HG03280 (cell line): ENCODE measurements around the gene DIP2C.
"Not testable (repeated sequence)": the region's sequence is repeated elsewhere in the genome, so short reads cannot be mapped to it uniquely, and the experiment has no call there.

Experiments
- ATAC-seq: cut with Tn5 transposase; IDR thresholded peaks from one replicate; pipeline ENCODE4 v1.9.1; 2021; ENCODE audit warnings: mild to moderate bottlenecking, moderate library complexity; ENCODE audit not compliant: unreplicated experiment

Gene DIP2C

DNA sequence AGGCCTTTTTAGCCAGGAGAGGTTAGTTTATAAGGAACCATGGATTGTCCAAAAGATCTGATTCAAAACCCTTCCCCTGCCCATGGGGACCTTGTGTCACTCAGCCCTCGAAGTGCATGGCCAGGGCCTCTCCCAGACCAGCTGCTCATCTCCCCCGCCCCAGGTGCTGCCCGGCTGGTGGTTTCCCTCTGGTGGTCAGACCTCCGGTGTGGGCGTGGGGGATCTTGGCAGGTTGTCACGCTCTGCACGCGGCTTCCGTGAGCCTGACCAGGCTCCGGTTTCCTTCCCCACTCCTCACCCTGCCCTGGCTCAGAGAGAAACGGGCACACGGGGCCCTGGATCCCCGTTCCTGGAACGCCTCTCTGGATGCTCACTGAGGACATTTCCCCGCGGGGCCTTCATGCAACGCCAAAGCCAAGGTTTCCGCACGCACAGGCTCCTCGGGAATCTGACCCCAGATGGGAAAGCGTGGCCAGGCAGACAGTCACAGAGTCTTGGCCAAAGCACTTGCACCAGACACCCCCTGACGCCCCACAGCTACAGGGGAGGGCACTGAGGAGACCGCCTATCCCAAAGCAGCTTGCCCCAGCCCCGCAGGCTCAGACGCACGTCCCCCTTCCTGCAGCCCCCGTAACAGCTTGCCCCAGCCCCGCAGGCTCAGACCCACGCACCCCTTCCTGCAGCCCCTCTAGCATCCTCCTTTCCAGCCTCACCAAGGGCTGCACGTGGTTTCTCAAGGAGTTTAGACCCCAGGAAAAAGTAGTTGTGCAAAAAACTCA is 7.8 kb upstream of the DIP2C start:
- ATAC-seq: no peak

DNA sequence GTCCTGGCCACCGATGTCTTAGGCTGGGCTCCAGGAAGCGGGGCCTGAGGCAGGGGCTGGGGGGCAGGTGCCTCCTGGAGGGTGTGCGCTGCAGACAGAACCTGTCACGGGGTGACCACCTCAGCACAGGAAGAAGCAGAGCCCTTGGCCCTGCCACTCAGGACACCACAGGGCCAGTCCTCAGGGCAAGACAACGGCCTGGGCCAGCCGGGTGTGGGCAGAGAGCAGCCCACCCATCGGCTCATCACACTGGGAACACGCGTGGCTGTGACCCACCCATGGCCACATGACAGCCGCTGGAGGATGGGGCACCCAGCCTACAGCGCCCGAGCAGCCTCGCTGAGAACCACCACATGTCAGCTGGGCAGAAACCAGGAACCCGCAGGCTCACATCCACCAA is 5.9 kb upstream of the DIP2C start:
- ATAC-seq: no peak

DNA sequence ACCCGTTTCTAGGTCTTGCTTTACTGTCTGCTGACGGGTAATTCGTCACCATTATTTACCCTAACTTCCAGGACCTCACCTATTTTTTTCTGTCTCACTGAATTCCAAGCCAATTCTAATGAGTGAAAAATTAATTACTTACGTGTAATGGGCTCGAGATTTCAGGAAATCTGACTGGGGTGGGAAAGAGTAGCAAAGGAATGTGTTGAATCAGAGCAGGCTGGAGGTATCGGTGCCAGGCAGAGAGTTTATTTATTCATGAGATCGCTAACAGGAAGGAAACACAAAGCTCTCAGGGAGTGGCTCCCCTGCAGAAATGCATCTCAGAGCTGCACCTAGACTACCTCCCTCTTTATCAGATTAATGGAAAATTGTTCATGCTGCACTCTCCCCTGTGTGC is 4.0 kb upstream of the DIP2C start:
- ATAC-seq: no peak

DNA sequence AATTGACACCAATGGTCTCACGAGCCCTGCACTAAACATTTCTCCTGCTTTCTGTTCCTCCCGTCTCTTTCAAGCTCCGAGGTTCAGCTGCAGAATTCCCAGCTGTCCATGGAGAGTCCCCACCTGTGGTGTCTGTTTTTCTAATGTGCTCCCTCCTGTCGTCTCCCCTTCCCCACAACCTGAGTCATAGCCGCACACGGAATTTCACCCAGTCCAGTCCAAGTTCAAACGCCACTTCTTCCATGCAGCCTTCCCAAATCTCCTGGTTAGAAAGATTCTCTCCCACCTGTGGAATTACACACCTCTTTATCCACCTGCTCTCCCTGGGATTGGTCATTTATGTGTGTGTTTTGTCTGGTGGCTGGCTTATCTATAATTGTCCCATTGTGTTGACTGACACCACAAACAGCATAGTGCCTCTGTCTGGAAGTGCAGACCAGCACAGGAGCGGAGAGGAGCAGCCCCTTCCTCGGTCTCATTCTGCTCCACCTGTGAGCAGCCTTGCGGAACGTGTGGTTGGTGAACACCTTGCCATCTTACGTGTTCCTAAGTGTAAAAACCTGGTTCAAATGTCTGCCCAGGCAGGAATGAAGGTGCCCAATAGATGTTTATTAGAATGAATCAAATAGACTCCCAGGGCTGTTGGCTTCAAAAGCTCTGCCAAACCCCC is 3.3 kb upstream of the DIP2C start:
- ATAC-seq: no peak

DNA sequence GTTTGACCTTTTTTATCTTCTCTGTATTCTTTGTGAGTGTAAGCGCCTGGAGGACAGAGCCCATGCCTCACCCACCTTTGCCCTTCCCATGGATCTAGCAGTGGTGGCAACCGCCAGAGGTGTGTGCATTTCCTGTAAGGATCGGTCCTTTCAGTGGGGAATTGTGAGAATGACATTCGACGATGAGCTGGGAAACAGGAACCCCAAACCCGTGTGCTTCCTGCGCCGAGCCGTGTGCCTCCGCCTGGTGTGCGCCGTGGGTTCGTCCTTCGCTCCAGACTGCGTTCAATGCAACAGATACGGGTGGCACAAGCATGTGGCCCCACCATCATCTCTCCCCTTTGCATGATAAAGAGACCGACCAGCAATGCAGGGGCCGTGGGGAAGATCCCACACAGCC is 1.7 kb upstream of the DIP2C start:
- ATAC-seq: no peak

DNA sequence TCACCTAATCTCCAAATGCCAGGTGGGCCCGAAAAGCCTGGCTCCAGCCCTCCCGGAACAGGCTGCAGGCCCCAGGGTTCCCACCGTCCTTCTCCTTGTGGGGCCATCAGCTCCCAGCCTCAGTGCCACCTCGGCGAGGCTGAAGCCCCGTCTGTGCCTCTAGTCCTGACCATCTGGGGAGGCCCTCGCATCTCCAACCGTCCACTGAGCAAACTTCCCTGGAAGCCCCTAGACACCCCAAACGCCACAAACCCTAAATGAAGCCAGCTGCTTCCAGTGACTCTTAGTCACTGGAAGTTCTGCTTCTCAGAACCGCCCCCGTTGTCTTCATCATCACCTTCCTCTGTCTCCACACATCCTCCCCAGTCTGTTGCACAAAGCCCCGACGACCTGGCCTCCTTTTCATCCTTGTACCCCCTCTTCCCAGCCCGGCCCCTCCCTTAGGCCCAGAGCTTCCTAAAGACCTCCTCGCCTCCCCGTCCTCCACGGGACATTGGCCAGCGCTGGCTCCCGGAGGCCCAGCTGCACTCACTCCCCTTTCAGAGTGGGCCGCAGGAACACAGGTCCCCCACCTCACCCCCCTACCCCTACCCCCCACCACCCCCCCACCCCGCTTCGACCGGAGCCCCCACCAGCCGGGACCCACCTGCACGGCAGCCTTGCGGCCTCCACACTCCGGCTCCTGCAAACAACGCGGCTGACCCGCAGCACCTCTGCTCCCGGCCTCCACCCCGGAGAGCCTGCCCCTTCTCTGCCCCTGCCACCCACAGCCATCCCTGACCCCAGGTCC is 1.1 kb upstream of the DIP2C start:
- no peak for ATAC-seq

DNA sequence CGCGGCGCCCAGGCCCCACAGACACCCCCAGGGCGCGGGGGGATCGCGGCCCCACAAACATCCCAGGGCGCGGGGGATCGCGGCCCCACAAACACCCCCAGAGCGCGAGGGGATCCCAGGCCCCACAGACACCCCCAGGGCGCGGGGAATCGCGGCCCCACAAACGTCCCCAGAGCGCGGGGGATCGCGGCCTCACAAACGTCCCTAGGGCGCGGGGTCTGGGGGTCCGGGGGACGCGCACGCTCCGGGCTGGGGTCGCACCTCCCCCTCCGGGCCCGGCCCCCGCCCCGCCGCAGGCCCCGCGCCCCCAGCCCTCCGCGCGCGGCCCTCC is 382 bp downstream of the DIP2C start:
- no peak for ATAC-seq

DNA sequence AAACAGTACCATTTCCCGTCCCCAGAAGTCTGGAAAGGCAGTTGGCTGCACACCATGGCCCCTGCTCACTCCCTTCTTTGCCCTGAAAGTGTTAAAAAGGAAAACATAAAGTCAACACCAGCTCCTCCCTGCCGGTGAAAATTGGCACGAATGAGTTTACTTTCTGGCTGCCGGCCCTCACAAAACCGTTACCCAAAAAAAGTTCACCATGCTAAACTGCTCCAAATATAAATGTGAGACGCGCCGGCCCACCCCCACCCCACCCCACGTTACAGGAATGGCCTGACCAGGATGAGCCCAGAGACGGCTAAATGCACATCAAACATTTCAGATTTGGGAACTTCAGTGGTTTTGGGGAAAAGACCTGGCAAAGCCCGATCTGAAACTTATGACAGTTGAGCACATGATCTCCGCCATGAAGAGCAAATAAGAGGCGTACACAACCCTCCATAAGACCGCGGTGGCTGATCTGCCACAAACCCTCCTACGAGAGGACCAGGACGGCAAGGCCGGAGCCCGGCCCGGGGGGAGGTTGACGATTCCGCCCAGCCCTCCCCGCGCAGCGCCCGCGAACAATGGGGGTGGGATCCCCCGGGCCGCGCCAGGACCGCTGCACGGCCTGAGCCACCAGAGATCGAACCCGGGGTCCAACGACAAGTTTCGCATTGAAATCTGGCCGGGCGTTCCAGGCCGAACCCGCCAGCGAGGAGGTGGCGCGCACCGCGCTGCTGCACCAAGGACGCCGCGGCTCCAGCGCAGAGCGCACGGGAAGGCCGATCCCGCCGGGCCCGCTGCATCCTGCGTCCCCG is 952 bp downstream of the DIP2C start:
- ATAC-seq: no peak

DNA sequence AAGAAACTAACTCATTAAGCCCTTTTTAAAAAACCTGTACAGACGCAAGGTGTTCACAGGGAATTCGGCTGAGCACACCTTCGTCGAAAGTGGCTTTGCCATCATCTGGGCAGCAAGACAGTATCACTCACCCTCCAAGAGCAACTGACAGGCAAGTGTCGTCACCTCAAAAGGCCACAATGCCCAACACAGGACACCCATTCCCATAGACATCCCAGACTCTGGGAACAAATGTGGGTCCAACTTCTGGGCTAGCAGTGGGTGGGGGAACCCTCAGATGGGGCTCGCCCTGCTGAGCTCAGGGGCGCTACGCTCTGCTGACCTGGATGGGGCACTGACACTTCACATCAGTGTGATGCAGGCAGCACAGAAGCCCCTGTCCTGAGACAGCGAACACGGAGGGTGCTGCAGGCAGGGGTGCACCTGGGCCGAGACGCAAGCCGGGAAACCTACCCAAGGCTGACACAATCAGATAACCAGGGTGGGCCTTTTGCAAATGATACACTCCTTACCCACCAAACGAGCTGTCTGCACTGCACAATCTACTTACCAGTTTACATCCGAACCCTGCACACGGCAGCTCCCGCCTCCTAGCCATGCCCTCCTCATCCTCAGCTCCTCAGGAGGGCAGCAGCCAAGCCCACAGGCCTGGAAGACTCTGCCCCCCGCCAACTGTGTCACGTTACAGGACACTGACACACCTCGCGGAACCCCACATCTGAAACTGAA is 1.7 kb downstream of the DIP2C start:
- ATAC-seq: no peak

DNA sequence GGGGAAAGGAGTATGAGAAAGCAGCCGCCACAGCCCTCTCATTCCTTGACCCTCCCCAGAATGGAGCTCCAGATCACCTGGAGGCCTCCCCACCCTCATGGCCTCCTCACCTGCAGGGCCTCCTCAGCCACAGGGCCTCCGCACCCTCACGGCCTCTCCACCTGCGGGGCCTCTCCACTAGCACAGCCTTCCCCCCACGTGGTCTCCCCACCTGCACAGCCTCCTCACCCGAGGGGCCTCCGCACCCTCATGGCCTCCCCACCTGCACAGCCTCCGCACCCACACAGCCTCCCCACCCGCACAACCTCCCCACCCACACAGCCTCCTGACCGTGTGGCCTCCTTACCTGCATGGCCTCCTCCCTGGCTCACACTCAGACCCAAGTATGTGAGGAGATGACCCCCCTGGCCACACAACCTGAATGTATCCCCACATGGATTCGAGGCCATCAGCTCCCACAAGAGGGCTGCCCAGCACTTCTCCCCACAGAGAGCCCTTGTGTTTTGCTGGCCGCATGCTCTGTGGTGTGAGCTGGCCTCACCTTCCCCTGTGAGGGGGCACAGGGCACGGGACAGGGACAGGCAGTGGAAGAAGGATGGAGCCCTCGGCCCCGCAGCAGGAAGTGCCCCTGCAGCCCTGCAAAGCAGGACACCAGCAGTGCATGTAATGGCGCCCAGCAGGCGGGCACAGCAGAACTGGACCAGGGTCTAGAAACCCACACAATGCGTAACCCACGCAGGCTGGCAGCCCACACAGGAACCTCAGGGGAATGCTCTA is 3.1 kb downstream of the DIP2C start:
- no peak for ATAC-seq

DNA sequence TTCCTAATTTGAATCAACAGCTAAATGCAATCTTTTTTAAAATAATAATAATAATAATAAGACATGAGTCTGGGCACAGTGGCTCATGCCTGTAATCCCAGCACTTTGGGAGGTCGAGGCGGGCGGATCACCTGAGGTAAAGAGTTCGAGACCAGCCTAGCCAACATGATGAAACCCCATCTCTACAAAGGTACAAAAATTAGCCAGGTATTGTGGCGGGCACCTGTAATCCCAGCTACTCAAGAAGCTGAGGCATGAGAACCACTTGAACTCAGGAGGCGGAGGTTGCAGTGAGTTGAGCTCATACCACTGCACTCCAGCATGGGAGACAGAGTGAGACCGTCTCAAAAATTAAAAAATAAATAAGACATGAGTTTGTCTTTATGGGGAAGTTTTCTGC is 3.9 kb downstream of the DIP2C start:
- ATAC-seq: no peak

DNA sequence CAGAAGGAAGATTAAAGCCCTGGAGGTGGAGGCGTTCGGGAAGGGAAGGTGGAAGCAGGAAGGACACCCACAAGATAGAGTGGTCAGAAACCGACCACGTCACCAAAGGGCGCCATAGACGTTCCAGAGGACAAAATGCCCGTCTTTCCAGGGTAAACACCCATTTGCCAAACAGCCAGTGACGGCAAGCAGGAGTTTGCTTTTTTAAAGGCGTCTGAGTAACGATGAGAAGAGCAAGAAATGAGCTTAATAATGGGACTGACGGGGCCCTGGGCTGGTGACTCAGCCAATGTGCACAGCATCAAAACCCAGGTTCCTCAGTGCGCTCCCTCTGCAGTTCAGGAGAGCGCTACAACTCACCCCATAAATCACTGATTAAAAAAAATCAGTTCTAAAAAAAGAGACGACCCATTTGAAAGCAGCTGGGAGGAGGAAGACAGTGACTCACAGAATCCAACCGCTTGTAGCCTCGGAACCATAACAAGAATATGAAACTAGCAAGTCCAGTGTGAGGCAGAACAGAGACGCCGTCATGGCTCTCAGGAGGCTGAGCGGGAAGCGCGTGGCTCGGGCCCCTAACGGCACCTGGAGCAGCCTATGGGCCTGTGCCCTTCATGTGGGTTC is 5.9 kb downstream of the DIP2C start:
- no peak for ATAC-seq

DNA sequence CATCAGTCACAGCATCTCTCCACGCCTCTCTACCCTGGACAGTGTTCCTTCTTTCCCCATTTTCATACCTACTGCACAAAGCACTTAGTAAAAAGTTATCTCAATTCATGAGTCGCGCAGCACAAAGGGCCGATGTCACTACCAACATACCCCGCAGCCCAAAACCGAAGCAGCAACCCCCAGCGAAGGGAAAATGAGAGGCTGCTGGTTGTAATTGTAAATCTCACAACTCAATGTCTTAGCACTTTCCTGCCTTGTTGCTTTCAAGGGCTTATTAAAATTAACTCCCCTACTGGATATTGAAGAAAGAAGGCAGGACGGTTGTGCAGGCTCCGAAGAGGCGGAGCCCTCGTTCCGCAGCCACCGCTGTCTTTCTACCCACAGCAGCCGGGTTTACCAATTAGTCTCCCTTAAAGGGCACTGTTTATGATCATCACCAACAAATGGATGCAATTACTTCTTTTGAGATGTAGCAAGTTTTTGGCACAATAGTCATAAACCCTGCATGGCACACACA is 6.5 kb downstream of the DIP2C start:
- no peak for ATAC-seq

DNA sequence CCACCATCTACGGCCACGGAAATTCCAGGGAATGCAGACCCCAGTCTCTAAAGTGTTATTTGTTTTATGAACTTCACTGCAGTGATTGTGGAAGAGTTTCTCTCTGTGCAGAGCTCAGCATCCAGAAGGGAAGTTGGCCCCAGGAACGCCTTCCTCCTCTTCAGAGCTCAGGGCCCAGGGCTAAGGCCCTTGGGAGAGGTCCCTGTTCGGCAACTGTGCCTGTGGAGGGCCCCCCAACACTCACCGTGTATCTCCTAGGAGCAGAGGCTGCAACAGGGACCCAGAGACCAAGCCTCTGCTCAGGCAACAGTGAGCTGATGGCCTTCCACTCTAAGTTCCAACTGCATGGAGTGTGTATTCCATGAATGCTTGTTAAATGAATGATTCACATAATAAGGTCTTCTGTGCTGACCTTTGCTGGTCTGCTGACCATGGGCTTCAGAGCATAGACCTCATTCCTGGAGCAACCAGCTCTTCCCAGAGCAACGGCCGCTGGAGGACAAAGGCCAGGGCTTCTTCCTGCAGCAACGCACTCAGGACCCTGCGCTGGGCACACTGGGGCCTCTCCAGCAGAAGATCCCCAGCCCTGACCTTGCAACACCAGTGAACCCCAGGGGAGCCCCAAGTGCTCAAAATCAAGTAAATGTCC is 7.7 kb downstream of the DIP2C start:
- ATAC-seq: no peak

DNA sequence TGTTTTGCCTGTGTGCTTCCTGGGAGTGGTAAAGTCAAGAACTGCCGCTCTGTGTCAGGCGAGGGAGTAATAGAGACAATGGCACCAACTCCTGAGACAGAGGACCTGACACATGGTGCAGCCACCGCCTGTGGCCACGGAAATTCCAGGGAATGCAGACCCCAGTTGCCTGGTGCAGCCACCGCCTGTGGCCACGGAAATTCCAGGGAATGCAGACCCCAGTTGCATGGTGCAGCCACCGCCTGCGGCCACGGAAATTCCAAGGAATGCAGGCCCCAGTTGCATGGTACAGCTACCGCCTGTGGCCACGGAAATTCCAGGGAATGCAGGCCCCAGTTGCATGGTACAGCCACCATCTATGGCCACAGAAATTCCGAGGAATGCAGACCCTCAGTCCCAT is 8.7 kb downstream of the DIP2C start:
- ATAC-seq: no peak

DNA sequence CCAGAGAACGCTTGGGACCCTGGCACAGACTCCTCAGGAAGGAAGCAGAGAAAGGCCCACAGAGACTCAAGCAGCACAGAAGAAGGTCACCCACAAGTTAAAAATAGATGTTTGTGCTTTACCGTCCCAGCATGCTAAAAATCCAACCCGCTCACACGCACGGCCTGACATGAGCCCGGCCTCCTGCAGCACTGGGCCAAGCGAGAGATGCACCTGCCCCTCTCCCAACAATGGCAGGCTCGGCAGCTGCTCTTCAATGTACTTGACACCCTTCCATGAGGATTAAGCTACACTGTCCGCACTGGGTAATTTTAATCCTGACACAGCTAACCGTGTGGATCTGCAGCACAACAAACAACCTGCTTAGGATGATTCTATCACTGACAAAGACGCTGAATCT is 9.3 kb downstream of the DIP2C start:
- ATAC-seq: no peak

DNA sequence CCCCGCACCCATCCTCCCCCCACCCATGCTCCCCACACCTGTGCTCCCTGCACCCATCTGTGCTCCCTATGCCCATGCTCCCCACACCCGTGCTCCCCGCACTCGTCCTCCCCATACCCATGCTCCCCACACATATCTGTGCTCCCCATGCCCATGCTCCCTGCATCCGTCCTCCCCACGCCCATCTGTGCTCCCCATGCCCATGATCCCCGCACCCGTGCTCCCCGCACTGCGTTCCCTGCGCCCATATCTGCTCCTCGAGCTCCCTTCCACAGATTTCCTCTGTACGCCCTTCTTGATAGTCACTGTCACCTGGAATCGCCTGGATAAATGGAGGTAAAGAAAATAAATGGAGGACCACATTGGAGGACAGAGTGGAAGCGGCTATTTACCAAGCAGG is 9.9 kb downstream of the DIP2C start:
- ATAC-seq: no peak

DNA sequence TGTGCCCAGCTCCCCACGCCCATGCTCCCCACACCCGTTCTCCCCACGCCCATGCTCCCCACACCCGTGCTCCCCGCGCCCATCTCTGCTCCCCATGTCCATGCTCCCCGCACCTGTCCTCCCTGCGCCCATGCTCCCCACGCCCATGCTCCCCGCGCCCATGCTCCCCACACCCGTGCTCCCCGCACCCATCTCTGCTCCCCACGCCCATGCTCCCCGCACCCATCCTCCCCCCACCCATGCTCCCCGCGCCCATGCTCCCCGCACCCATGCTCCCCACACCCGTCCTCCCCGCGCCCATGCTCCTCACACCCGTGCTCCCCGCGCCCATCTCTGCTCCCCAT is 10.8 kb downstream of the DIP2C start:
- not testable (repeated sequence) for ATAC-seq
